Ascending aorta (tissue), 2 donors: ENCODE results near the gene OGFRL1. TPM values are rescaled to one million over a fixed set of nuclear protein-coding genes. Genes with fewer than 3 reads are reported as not detected.

Experiments
- DNase-seq, 2 donors: peaks; one replicate each; pipeline ENCODE4 v3.0.0-alpha.2; 2019; ENCODE audit warnings: low spot score in 2 of 2
- H3K27ac ChIP-seq, 2 donors: fragments of 200-600 bp; sonication (generic); one replicate each; pipeline ENCODE4 v1.5.1; 2016 to 2017; ENCODE audit warnings: mild to moderate bottlenecking in 1 of 2
- H3K27me3 ChIP-seq: fragments of 200-600 bp; sonication (generic); one replicate; pipeline ENCODE4 v1.5.1; 2017
- H3K36me3 ChIP-seq, 2 donors: fragments of 200-600 bp; sonication (generic); one replicate each; pipeline ENCODE4 v1.5.1; 2016
- H3K4me1 ChIP-seq, 2 donors: fragments of 200-600 bp; sonication (generic); one replicate each; pipeline ENCODE4 v1.5.1; 2016 to 2017; ENCODE audit warnings: mild to moderate bottlenecking in 1 of 2
- H3K4me3 ChIP-seq, 2 donors: fragments of 200-600 bp; sonication (generic); one replicate each; pipeline ENCODE4 v1.5.1; 2016 to 2017; ENCODE audit warnings: mild to moderate bottlenecking in 1 of 2
- H3K9me3 ChIP-seq, 2 donors: fragments of 200-600 bp; sonication (generic); one replicate each; pipeline ENCODE4 v1.5.1; 2016
- intact Hi-C: fragments of 100-400 bp; cut with DNase I; formaldehyde crosslinking; loops from one replicate; pipeline ENCODE4 v1.15.1; 2023
- total RNA-seq: library from RNA; depleted of rRNA; stranded (reverse); fragments of >200 nt; gene quantifications from one replicate; pipeline ENCODE4 v1.1.0, GENCODE V29; 2016
- TF ChIP-seq, protein P1 (sequence below), 3 experiments: fragments of 200-600 bp in 2 of 3; fragments of 450-650 bp in 1 of 3; sonication (generic) in 2 of 3; IDR thresholded peaks; one replicate each; pipeline ENCODE4 v1.5.1; 2016 to 2019; ENCODE audit warnings: antibody characterized with exemption in 3 of 3, mild to moderate bottlenecking in 1 of 3, moderate library complexity in 1 of 3

The OGFRL1 gene
- total RNA-seq, 1 donor from 2014 or later = 14.6 TPM

- peaks cover 0 to 11% of the 10 kb centered on the region in 2 donors for H3K4me1 ChIP-seq
- intact Hi-C loops = loop anchor here (2.0 to 10.0 kb wide), 5 partner anchors 61 to 935 kb away; partner anchors contain the start of genes FAM135A and OGFRL1
Observed at GRCh38 chr6:71349976-71350615, 61.5 kb downstream of the OGFRL1 start.

GRCh38 chr6:71351190-71351589, 62.6 kb downstream of the OGFRL1 start:
- H3K36me3 ChIP-seq = no peaks in the 10 kb centered on the region
- DNase-seq = no peak
- no peaks in the 10 kb centered on the region for H3K27me3 ChIP-seq
- peaks cover 0 to 11% of the 10 kb centered on the region in 2 donors for H3K4me1 ChIP-seq
- H3K9me3 ChIP-seq = no peaks in the 10 kb centered on the region
- intact Hi-C loops = loop anchor here (2.0 to 10.0 kb wide), 3 partner anchors 62 to 936 kb away; partner anchors contain the start of genes FAM135A and OGFRL1
- H3K27ac ChIP-seq = peak overlapping the region; percentile 70 to 75
- H3K4me3 ChIP-seq = no peak overlapping the region
- TF ChIP-seq, protein P1, sequence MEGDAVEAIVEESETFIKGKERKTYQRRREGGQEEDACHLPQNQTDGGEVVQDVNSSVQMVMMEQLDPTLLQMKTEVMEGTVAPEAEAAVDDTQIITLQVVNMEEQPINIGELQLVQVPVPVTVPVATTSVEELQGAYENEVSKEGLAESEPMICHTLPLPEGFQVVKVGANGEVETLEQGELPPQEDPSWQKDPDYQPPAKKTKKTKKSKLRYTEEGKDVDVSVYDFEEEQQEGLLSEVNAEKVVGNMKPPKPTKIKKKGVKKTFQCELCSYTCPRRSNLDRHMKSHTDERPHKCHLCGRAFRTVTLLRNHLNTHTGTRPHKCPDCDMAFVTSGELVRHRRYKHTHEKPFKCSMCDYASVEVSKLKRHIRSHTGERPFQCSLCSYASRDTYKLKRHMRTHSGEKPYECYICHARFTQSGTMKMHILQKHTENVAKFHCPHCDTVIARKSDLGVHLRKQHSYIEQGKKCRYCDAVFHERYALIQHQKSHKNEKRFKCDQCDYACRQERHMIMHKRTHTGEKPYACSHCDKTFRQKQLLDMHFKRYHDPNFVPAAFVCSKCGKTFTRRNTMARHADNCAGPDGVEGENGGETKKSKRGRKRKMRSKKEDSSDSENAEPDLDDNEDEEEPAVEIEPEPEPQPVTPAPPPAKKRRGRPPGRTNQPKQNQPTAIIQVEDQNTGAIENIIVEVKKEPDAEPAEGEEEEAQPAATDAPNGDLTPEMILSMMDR (IDR thresholded peaks at IDR 0.05) = no peak

More at GRCh38 chr6:71349976-71350615, 61.5 kb downstream of the OGFRL1 start:
- no peaks in the 10 kb centered on the region for H3K36me3 ChIP-seq
- H3K27me3 ChIP-seq = no peaks in the 10 kb centered on the region
- H3K27ac ChIP-seq = peak overlapping the region; percentile 70 to 75
- no peaks in the 10 kb centered on the region for H3K9me3 ChIP-seq
- DNase-seq = no peak
- TF ChIP-seq, protein P1 (IDR thresholded peaks at IDR 0.05) = no peak
- no peak overlapping the region for H3K4me3 ChIP-seq
